SK-N-SH treated with all-trans-retinoic acid at 6 μM for 48 hours (cell line): ENCODE data around the gene HOXA7.

Experiments
- ATAC-seq: fragments of 200-7000 bp; cut with Tn5 transposase; 3 replicates; pipeline ENCODE4 v1.9.1; 2020; ENCODE audit warnings: mild to moderate bottlenecking, moderate library complexity
- ARNTL ChIP-seq: fragments of 450-650 bp; formaldehyde crosslinking; IDR thresholded peaks from 2 replicates; pipeline ENCODE4 v1.5.0; 2020; ENCODE audit warnings: low read depth, mild to moderate bottlenecking, moderate library complexity, borderline replicate concordance
- CREB5 ChIP-seq: fragments of 250-450 bp; sonication (Bioruptor Pico); IDR thresholded peaks from 2 replicates; pipeline ENCODE4 v1.5.1; 2020; ENCODE audit warnings: low read depth, mild to moderate bottlenecking, moderate library complexity
- CSDC2 ChIP-seq: fragments of 250-450 bp; sonication (Bioruptor Pico); IDR thresholded peaks from 2 replicates; pipeline ENCODE4 v1.5.0; 2020; ENCODE audit warnings: mild to moderate bottlenecking, moderate library complexity
- CSRNP3 ChIP-seq: fragments of 250-450 bp; sonication (Bioruptor Pico); IDR thresholded peaks from 2 replicates; pipeline ENCODE4 v1.5.1; 2021; ENCODE audit warnings: mild to moderate bottlenecking, moderate library complexity
- ESRRG ChIP-seq: fragments of 250-450 bp; sonication (Bioruptor Pico); IDR thresholded peaks from 2 replicates; pipeline ENCODE4 v1.6.1; 2021; ENCODE audit warnings: mild to moderate bottlenecking
- GLIS3 ChIP-seq: fragments of 250-450 bp; sonication (Bioruptor Pico); IDR thresholded peaks from 2 replicates; pipeline ENCODE4 v1.5.0; 2020; ENCODE audit warnings: mild to moderate bottlenecking, moderate library complexity
- ISL1 ChIP-seq: fragments of 250-450 bp; sonication (Bioruptor Pico); IDR thresholded peaks from 2 replicates; pipeline ENCODE4 v2.1.2; 2022; ENCODE audit warnings: mild to moderate bottlenecking, moderate library complexity
- OSR1 ChIP-seq: fragments of 250-450 bp; sonication (Bioruptor Pico); IDR thresholded peaks from 2 replicates; pipeline ENCODE4 v1.8.0; 2022; ENCODE audit warnings: moderate library complexity, mild to moderate bottlenecking, inconsistent platforms
- PATZ1 ChIP-seq: fragments of 250-450 bp; sonication (Bioruptor Pico); IDR thresholded peaks from 2 replicates; pipeline ENCODE4 v1.8.0; 2020; ENCODE audit warnings: mild to moderate bottlenecking, moderate library complexity, borderline replicate concordance
- POU6F1 ChIP-seq: fragments of 250-450 bp; sonication (Bioruptor Pico); IDR thresholded peaks from 2 replicates; pipeline ENCODE4 v1.8.0; 2021; ENCODE audit warnings: low read depth, mild to moderate bottlenecking, moderate library complexity, borderline replicate concordance
- PPARA ChIP-seq: fragments of 250-450 bp; sonication (Bioruptor Pico); IDR thresholded peaks from 2 replicates; pipeline ENCODE4 v1.5.0; 2020; ENCODE audit warnings: mild to moderate bottlenecking, borderline replicate concordance
- RARB ChIP-seq: fragments of 250-450 bp; sonication (Bioruptor Pico); IDR thresholded peaks from 2 replicates; pipeline ENCODE4 v1.8.0; 2021; ENCODE audit warnings: mild to moderate bottlenecking, moderate library complexity
- SNAI2 ChIP-seq: fragments of 250-450 bp; sonication (Bioruptor Pico); IDR thresholded peaks from 2 replicates; pipeline ENCODE4 v1.5.0; 2020; ENCODE audit warnings: mild to moderate bottlenecking, moderate library complexity
- TCF4 ChIP-seq: fragments of 250-450 bp; sonication (Bioruptor Pico); IDR thresholded peaks from 2 replicates; pipeline ENCODE4 v1.8.0; 2021; ENCODE audit warnings: mild to moderate bottlenecking, moderate library complexity, borderline replicate concordance
- TOX ChIP-seq: fragments of 250-450 bp; sonication (Bioruptor Pico); IDR thresholded peaks from 2 replicates; pipeline ENCODE4 v1.8.0; 2021; ENCODE audit warnings: mild to moderate bottlenecking, moderate library complexity, borderline replicate concordance
- TSHZ2 ChIP-seq: fragments of 250-450 bp; sonication (Bioruptor Pico); IDR thresholded peaks from 2 replicates; pipeline ENCODE4 v1.5.0; 2020; ENCODE audit warnings: mild to moderate bottlenecking, moderate library complexity
- ZC3H10 ChIP-seq: fragments of 250-450 bp; sonication (Bioruptor Pico); IDR thresholded peaks from 2 replicates; pipeline ENCODE4 v1.5.1; 2021; ENCODE audit warnings: mild to moderate bottlenecking, moderate library complexity
- ZFP3 ChIP-seq: fragments of 250-450 bp; sonication (Bioruptor Pico); IDR thresholded peaks from 2 replicates; pipeline ENCODE4 v1.5.0; 2020; ENCODE audit warnings: mild to moderate bottlenecking, moderate library complexity
- ZFP30 ChIP-seq: fragments of 450-650 bp; formaldehyde crosslinking; IDR thresholded peaks from 2 replicates; pipeline ENCODE4 v1.5.0; 2022; ENCODE audit warnings: mild to moderate bottlenecking, moderate library complexity
- ZNF70 ChIP-seq: fragments of 450-650 bp; formaldehyde crosslinking; IDR thresholded peaks from 2 replicates; pipeline ENCODE4 v1.5.0; 2020; ENCODE audit warnings: mild to moderate bottlenecking, moderate library complexity
- ZNF8 ChIP-seq: fragments of 450-650 bp; formaldehyde crosslinking; IDR thresholded peaks from 2 replicates; pipeline ENCODE4 v1.5.0; 2020; ENCODE audit warnings: mild to moderate bottlenecking, moderate library complexity

HOXA7 gene

GRCh38 chr7:27185854-27186667 lies 29.6 kb upstream of the HOXA7 start:
- ATAC-seq: 0 out of 3 replicates have a peak, but pooled peaks have one; percentile 2
- no peak for TF ChIP-seq PATZ1 (CRISPR knock-in tag)
- no peak for TF ChIP-seq OSR1 (CRISPR knock-in tag)
- TF ChIP-seq TOX: no peak
- no peak for TF ChIP-seq ZNF70 (CRISPR knock-in tag)
- TF ChIP-seq CSRNP3 (CRISPR knock-in tag): no peak
- TF ChIP-seq ZNF8 (CRISPR knock-in tag): no peak
- TF ChIP-seq ZFP3: no peak
- no peak for TF ChIP-seq ESRRG
- no peak for TF ChIP-seq ARNTL (CRISPR knock-in tag)
- no peak for TF ChIP-seq ISL1
- TF ChIP-seq PPARA (CRISPR knock-in tag): no peak
- no peak for TF ChIP-seq ZFP30 (CRISPR knock-in tag)
- no peak for TF ChIP-seq CREB5 (CRISPR knock-in tag)
- TF ChIP-seq GLIS3 (CRISPR knock-in tag): no peak
- TF ChIP-seq POU6F1 (CRISPR knock-in tag): no peak
- TF ChIP-seq TSHZ2 (CRISPR knock-in tag): no peak
- TF ChIP-seq ZC3H10: no peak
- TF ChIP-seq RARB: no peak
- no peak for TF ChIP-seq TCF4 (CRISPR knock-in tag)
- no peak for TF ChIP-seq CSDC2 (CRISPR knock-in tag)

- TF ChIP-seq CSRNP3 (CRISPR knock-in tag): no peak
- TF ChIP-seq OSR1 (CRISPR knock-in tag): no peak
- TF ChIP-seq ZNF8 (CRISPR knock-in tag): no peak
- no peak for TF ChIP-seq GLIS3 (CRISPR knock-in tag)
- TF ChIP-seq TSHZ2 (CRISPR knock-in tag): no peak
- no peak for TF ChIP-seq ARNTL (CRISPR knock-in tag)
- TF ChIP-seq ZC3H10: no peak
- no peak for TF ChIP-seq ISL1
- no peak for TF ChIP-seq SNAI2
- TF ChIP-seq CSDC2 (CRISPR knock-in tag): no peak
- TF ChIP-seq, all 23 proteins: peak for 0
- no peak for ATAC-seq
Measured at GRCh38 chr7:27185013-27185853, 28.8 kb upstream of the HOXA7 start, which contains the start of gene HOXA11. TSS of gene HOXA11 (minus strand) at chr7:27185232. CDS start at chr7:27185144, 88 bp downstream.
